Keratinocyte (primary cell): ENCODE results near the gene RANBP17.

Source experiments
- CTCF ChIP-seq, 3 experiments: IDR thresholded peaks in 1 of 3; conservative IDR thresholded peaks in 1 of 3; optimal IDR thresholded peaks in 1 of 3; 2 replicates in 2 of 3; 3 replicates in 1 of 3; pipeline versions ENCODE3 to v1.5.1; 2011; ENCODE audit warnings: low read length in 3 of 3, mild to moderate bottlenecking in 3 of 3, moderate library complexity in 2 of 3, control low read depth in 1 of 3, inconsistent platforms in 1 of 3; ENCODE audit not compliant: insufficient read depth in 2 of 3; ENCODE audit errors: extremely low read depth in 1 of 3
- EZH2 ChIP-seq: IDR thresholded peaks from one replicate; pipeline ENCODE4 v1.6.1; 2012; ENCODE audit warnings: inconsistent platforms, mild to moderate bottlenecking, low read length, moderate library complexity

GRCh38 chr5:171261361-171261760 lies 399.5 kb downstream of the RANBP17 start:
- TF ChIP-seq CTCF (optimal IDR thresholded peaks at IDR 0.05 in 1 of 3, IDR thresholded peaks at IDR 0.05 in 1 of 3, conservative IDR thresholded peaks at IDR 0.05 in 1 of 3; ENCODE audit: extremely low read depth in 1 of 3, insufficient read depth in 2 of 3, low read length in 3 of 3) (no peak), EZH2 (no peak)
